ENCODE measurements around the gene PDIA5.

DNA sequence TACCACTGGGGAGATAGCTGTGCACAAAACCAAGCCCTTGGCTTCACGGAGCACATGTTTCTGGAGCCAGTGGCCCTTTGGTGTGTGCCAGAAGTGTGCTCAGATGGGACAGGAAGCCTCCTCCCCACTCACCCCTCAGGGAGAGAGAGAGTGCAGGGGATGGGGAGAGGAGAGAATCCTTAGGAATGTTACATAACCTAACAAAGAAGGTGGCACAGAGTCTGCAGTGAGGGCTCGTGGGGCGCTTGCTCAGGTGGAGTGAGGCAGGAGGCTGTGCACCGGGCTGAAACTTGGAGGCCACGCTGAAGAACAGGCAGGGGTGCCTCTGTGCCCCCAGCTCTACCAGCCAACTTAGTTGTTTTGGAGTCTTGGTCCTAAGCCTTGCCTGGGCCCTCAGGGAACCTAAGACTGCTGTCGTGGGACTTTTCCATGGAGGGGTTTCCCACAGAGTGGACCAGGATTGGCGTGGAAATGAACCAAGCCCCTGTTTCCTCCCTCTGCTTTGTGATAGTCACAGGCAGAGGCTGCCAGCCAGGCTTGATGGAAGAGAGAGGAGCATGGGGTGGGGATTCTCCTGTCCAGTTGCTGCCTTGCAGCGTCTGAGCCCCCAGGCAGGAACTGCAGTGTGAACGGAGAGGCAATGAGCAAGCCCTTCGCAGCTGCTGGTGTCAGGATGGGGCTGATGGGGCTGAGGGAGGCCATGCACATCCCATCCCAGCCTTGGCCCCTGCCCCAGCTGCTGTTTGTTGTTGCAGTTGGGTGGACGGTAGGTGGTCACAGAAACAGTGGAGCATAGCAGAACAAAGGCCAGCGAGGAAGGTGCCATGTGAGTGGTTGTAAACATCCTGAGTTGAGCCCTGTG lies 32.7 kb downstream of the PDIA5 start:
- TF ChIP-seq, protein P1, sequence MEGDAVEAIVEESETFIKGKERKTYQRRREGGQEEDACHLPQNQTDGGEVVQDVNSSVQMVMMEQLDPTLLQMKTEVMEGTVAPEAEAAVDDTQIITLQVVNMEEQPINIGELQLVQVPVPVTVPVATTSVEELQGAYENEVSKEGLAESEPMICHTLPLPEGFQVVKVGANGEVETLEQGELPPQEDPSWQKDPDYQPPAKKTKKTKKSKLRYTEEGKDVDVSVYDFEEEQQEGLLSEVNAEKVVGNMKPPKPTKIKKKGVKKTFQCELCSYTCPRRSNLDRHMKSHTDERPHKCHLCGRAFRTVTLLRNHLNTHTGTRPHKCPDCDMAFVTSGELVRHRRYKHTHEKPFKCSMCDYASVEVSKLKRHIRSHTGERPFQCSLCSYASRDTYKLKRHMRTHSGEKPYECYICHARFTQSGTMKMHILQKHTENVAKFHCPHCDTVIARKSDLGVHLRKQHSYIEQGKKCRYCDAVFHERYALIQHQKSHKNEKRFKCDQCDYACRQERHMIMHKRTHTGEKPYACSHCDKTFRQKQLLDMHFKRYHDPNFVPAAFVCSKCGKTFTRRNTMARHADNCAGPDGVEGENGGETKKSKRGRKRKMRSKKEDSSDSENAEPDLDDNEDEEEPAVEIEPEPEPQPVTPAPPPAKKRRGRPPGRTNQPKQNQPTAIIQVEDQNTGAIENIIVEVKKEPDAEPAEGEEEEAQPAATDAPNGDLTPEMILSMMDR (IDR thresholded peaks at IDR 0.05; ENCODE audit: low read depth, low read length, poor library complexity, severe bottlenecking): no peak
- TF ChIP-seq EZH2phosphoT487 (IDR thresholded peaks at IDR 0.05; ENCODE audit: borderline replicate concordance, low read length): no peak
